Stomach smooth muscle (tissue), 2 donors: ENCODE measurements around the gene STX8.

ENCODE experiments used
- H3K27ac ChIP-seq: one replicate; pipeline ENCODE4 v1.7.0; 2013; ENCODE audit warnings: mild to moderate bottlenecking, low read length, inconsistent platforms
- H3K27me3 ChIP-seq, 2 donors: one replicate each; pipeline ENCODE4 v1.7.0; 2013; ENCODE audit warnings: low read length in 2 of 2; ENCODE audit not compliant: insufficient read depth in 2 of 2, control insufficient read depth in 1 of 2
- H3K36me3 ChIP-seq, 2 donors: one replicate each; pipeline ENCODE4 v1.7.0; 2013; ENCODE audit warnings: low read length in 2 of 2; ENCODE audit not compliant: control insufficient read depth in 2 of 2, insufficient read depth in 2 of 2
- H3K4me1 ChIP-seq: one replicate; pipeline ENCODE4 v1.7.0; 2013; ENCODE audit warnings: low read length; ENCODE audit not compliant: control insufficient read depth, insufficient read depth
- H3K4me3 ChIP-seq, 2 donors: one replicate each; pipeline ENCODE4 v1.7.0; 2013; ENCODE audit warnings: low read length in 2 of 2
- H3K9ac ChIP-seq, 2 donors: one replicate each; pipeline ENCODE4 v1.7.0; 2013; ENCODE audit warnings: low read length in 2 of 2, mild to moderate bottlenecking in 1 of 2
- H3K9me3 ChIP-seq, 2 donors: one replicate each; pipeline ENCODE4 v1.7.0; 2013; ENCODE audit warnings: low read length in 2 of 2; ENCODE audit not compliant: control insufficient read depth in 2 of 2
- donor health status: healthy.
- donor health status: Pancreatic carcinoma.

STX8 gene

GRCh38 chr17:9308069-9308468 is 267.6 kb downstream of the STX8 start:
- Histone ChIP-seq H3K36me3 (no peaks in the 10 kb centered on the region), H3K4me1 (no peaks in the 10 kb centered on the region), H3K27me3 (no peaks in the 10 kb centered on the region), H3K4me3 (no peak overlapping the region), H3K27ac (no peak overlapping the region), H3K9me3 (no peaks in the 10 kb centered on the region), H3K9ac (no peak overlapping the region)

- no peak overlapping the region for H3K4me3 ChIP-seq
- no peaks in the 10 kb centered on the region for H3K27me3 ChIP-seq
- H3K36me3 ChIP-seq, result no peaks in the 10 kb centered on the region
- H3K4me1 ChIP-seq, result no peaks in the 10 kb centered on the region
- no peaks in the 10 kb centered on the region for H3K9me3 ChIP-seq
- H3K9ac ChIP-seq, result no peak overlapping the region
- no peak overlapping the region for H3K27ac ChIP-seq
Observed at GRCh38 chr17:9307313-9307998, 268.2 kb downstream of the STX8 start.

GRCh38 chr17:9306086-9306485 is 269.5 kb downstream of the STX8 start:
- H3K9me3 ChIP-seq, result no peaks in the 10 kb centered on the region
- H3K27ac ChIP-seq, result no peak overlapping the region
- H3K9ac ChIP-seq, result no peak overlapping the region
- no peak overlapping the region for H3K4me3 ChIP-seq
- H3K36me3 ChIP-seq, result no peaks in the 10 kb centered on the region
- H3K4me1 ChIP-seq, result no peaks in the 10 kb centered on the region
- no peaks in the 10 kb centered on the region for H3K27me3 ChIP-seq

- no peak overlapping the region for H3K27ac ChIP-seq
- H3K9me3 ChIP-seq, result no peaks in the 10 kb centered on the region
- no peak overlapping the region for H3K9ac ChIP-seq
- H3K27me3 ChIP-seq, result no peaks in the 10 kb centered on the region
- H3K4me1 ChIP-seq, result peaks cover 7% of the 10 kb centered on the region
- H3K36me3 ChIP-seq, result no peaks in the 10 kb centered on the region
- no peak overlapping the region for H3K4me3 ChIP-seq
Observed at GRCh38 chr17:9299695-9300094, 275.9 kb downstream of the STX8 start.

- no peak overlapping the region for H3K9ac ChIP-seq
- no peak overlapping the region for H3K4me3 ChIP-seq
- no peaks in the 10 kb centered on the region for H3K27me3 ChIP-seq
- no peaks in the 10 kb centered on the region for H3K9me3 ChIP-seq
- peaks cover 10% of the 10 kb centered on the region for H3K4me1 ChIP-seq
- no peaks in the 10 kb centered on the region for H3K36me3 ChIP-seq
- H3K27ac ChIP-seq, result no peak overlapping the region
Observed at GRCh38 chr17:9298776-9299295, 276.8 kb downstream of the STX8 start.

- H3K27me3 ChIP-seq, result no peaks in the 10 kb centered on the region
Observed at GRCh38 chr17:9298135-9298534, 277.5 kb downstream of the STX8 start.

GRCh38 chr17:9294661-9295210 is 280.9 kb downstream of the STX8 start:
- Histone ChIP-seq H3K27me3 (no peaks in the 10 kb centered on the region), H3K9me3 (no peaks in the 10 kb centered on the region), H3K4me1 (peaks cover 31% of the 10 kb centered on the region), H3K4me3 (no peak overlapping the region), H3K9ac (no peak overlapping the region), H3K36me3 (no peaks in the 10 kb centered on the region), H3K27ac (no peak overlapping the region)

More at GRCh38 chr17:9298135-9298534, 277.5 kb downstream of the STX8 start:
- H3K36me3 ChIP-seq, result no peaks in the 10 kb centered on the region
- H3K9me3 ChIP-seq, result no peaks in the 10 kb centered on the region
- H3K27ac ChIP-seq, result no peak overlapping the region
- no peak overlapping the region for H3K4me3 ChIP-seq
- peaks cover 12% of the 10 kb centered on the region for H3K4me1 ChIP-seq
- H3K9ac ChIP-seq, result no peak overlapping the region

- Histone ChIP-seq H3K9me3 (no peaks in the 10 kb centered on the region), H3K27me3 (no peaks in the 10 kb centered on the region), H3K36me3 (no peaks in the 10 kb centered on the region), H3K4me3 (no peak overlapping the region), H3K4me1 (peaks cover 31% of the 10 kb centered on the region), H3K9ac (no peak overlapping the region), H3K27ac (peak overlapping the region; percentile 55)
Observed at GRCh38 chr17:9292561-9292941, 283.1 kb downstream of the STX8 start.

GRCh38 chr17:9291912-9292560 is 283.6 kb downstream of the STX8 start:
- Histone ChIP-seq H3K27ac (peak overlapping the region; percentile 55), H3K36me3 (no peaks in the 10 kb centered on the region), H3K9me3 (no peaks in the 10 kb centered on the region), H3K4me3 (peak overlapping the region in 1 of 2 donors; percentile 47), H3K27me3 (no peaks in the 10 kb centered on the region), H3K9ac (peak overlapping the region in 1 of 2 donors; percentile 47), H3K4me1 (peaks cover 31% of the 10 kb centered on the region)

- Histone ChIP-seq H3K36me3 (no peaks in the 10 kb centered on the region), H3K9me3 (no peaks in the 10 kb centered on the region), H3K27me3 (no peaks in the 10 kb centered on the region), H3K4me1 (peaks cover 33% of the 10 kb centered on the region), H3K4me3 (no peak overlapping the region), H3K9ac (no peak overlapping the region), H3K27ac (no peak overlapping the region)
Observed at GRCh38 chr17:9290226-9290613, 285.4 kb downstream of the STX8 start.

GRCh38 chr17:9287306-9287705 is 288.3 kb downstream of the STX8 start:
- H3K27ac ChIP-seq, result no peak overlapping the region
- H3K9ac ChIP-seq, result no peak overlapping the region
- H3K4me3 ChIP-seq, result no peak overlapping the region
- H3K36me3 ChIP-seq, result no peaks in the 10 kb centered on the region
- H3K4me1 ChIP-seq, result peaks cover 26% of the 10 kb centered on the region
- no peaks in the 10 kb centered on the region for H3K9me3 ChIP-seq
- H3K27me3 ChIP-seq, result no peaks in the 10 kb centered on the region
